Fibroblast of lung (primary cell): Measurements from ENCODE around the gene BRME1. TPM values are rescaled to one million over a fixed set of nuclear protein-coding genes. Genes with fewer than 3 reads are reported as not detected.

Source experiments
- DNase-seq, 2 donors: peaks; one replicate each; pipeline versions ENCODE4 v3.0.0 to v3.0.0-alpha.2; 2010; ENCODE audit warnings: low read depth in 2 of 2
- H2AFZ ChIP-seq: 2 replicates; pipeline ENCODE4 v1.5.1; 2012; ENCODE audit warnings: low read length, control low read depth, inconsistent platforms
- H3K27ac ChIP-seq: 2 replicates; pipeline ENCODE4 v1.5.1; 2011; ENCODE audit warnings: low read length, control low read depth; ENCODE audit not compliant: insufficient read depth
- H3K27me3 ChIP-seq: 2 replicates; pipeline ENCODE4 v1.5.1; 2011; ENCODE audit warnings: mild to moderate bottlenecking, low read length; ENCODE audit not compliant: control insufficient read depth, insufficient read depth
- H3K36me3 ChIP-seq: 2 replicates; pipeline ENCODE4 v1.5.1; 2011; ENCODE audit warnings: low read length; ENCODE audit not compliant: control insufficient read depth, insufficient read depth
- H3K4me1 ChIP-seq: 2 replicates; pipeline ENCODE4 v1.5.1; 2011; ENCODE audit warnings: low read length; ENCODE audit not compliant: control insufficient read depth, insufficient read depth; ENCODE audit errors: extremely low read depth
- H3K4me2 ChIP-seq: 2 replicates; pipeline ENCODE4 v1.5.1; 2011; ENCODE audit warnings: low read length, control low read depth; ENCODE audit not compliant: insufficient read depth; ENCODE audit errors: extremely low read depth
- H3K4me3 ChIP-seq, 4 experiments: fragments of 200-600 bp in 1 of 4; sonication (generic) in 1 of 4; replicated peaks in 1 of 4; 2 replicates each; pipeline ENCODE4 v1.5.1; 2011 to 2016; ENCODE audit warnings: low read length in 4 of 4, low read depth in 3 of 4, mild to moderate bottlenecking in 3 of 4, control low read depth in 2 of 4, inconsistent platforms in 1 of 4, mixed read lengths in 1 of 4; ENCODE audit not compliant: insufficient read depth in 1 of 4; ENCODE audit errors: control extremely low read depth in 1 of 4
- H3K79me2 ChIP-seq: 2 replicates; pipeline ENCODE4 v1.5.1; 2012; ENCODE audit warnings: mild to moderate bottlenecking, low read length, inconsistent platforms; ENCODE audit not compliant: control insufficient read depth, insufficient read depth
- H3K9ac ChIP-seq: 2 replicates; pipeline ENCODE4 v1.5.1; 2011; ENCODE audit warnings: mild to moderate bottlenecking, low read length, control low read depth; ENCODE audit not compliant: insufficient read depth
- H3K9me3 ChIP-seq: 2 replicates; pipeline ENCODE4 v1.5.1; 2012; ENCODE audit warnings: low read depth, low read length; ENCODE audit not compliant: control insufficient read depth, insufficient read depth
- H4K20me1 ChIP-seq: 2 replicates; pipeline ENCODE4 v1.5.1; 2011; ENCODE audit warnings: low read length; ENCODE audit not compliant: control insufficient read depth, insufficient read depth; ENCODE audit errors: extremely low read depth
- CTCF ChIP-seq, 2 donors: IDR thresholded peaks in 1 of 2; conservative IDR thresholded peaks in 1 of 2; 1 replicate in 1 of 2; 2 replicates in 1 of 2; pipeline ENCODE4 v1.5.1; 2011 to 2012; ENCODE audit warnings: low read length in 2 of 2, control low read depth in 1 of 2, inconsistent platforms in 1 of 2, low read depth in 1 of 2, mild to moderate bottlenecking in 1 of 2
- EZH2 ChIP-seq: IDR thresholded peaks from 2 replicates; pipeline ENCODE4 v1.5.1; 2012; ENCODE audit warnings: low read length, control low read depth, mild to moderate bottlenecking; ENCODE audit errors: missing control alignments
- polyA plus RNA-seq, 2 donors: library from polyadenylated mRNA; depleted of rRNA in 1 of 2; stranded (reverse) in 1 of 2; unstranded in 1 of 2; fragments of >200 nt; gene quantifications; 2 replicates each; pipeline ENCODE4 v1.2.1, GENCODE V29; 2011 to 2012; ENCODE audit warnings: missing spikeins in 1 of 2
- total RNA-seq: library from RNA; depleted of rRNA; stranded (reverse); fragments of >200 nt; gene quantifications from 2 replicates; pipeline ENCODE4 v1.2.1, GENCODE V29; 2014

The BRME1 gene
- total and polyA plus RNA-seq, 2 donors (not counting 1 experiment from before 2014, with no cell fraction given): 0.23 to 0.83 TPM

- H2AFZ ChIP-seq: no peak overlapping the region
- H3K4me2 ChIP-seq: no peak overlapping the region
- H3K9me3 ChIP-seq: no peaks in the 10 kb centered on the region
- no peaks in the 10 kb centered on the region for H4K20me1 ChIP-seq
- H3K27me3 ChIP-seq: no peaks in the 10 kb centered on the region
- no peaks in the 10 kb centered on the region for H3K36me3 ChIP-seq
- TF ChIP-seq CTCF (conservative IDR thresholded peaks at IDR 0.05 in 1 of 2, IDR thresholded peaks at IDR 0.05 in 1 of 2; ENCODE audit: low read depth in 1 of 2, low read length in 2 of 2) (no peak), EZH2 (no peak)
- H3K4me3 ChIP-seq: no peak overlapping the region
- no peak overlapping the region for H3K9ac ChIP-seq
- no peaks in the 10 kb centered on the region for H3K79me2 ChIP-seq
- no peaks in the 10 kb centered on the region for H3K4me1 ChIP-seq
- no peak for DNase-seq
- no peak overlapping the region for H3K27ac ChIP-seq
Observed at GRCh38 chr19:13892870-13893269, 13.0 kb downstream of the BRME1 start.

- Histone ChIP-seq H3K9ac (no peak overlapping the region), H4K20me1 (no peaks in the 10 kb centered on the region), H3K36me3 (no peaks in the 10 kb centered on the region), H3K9me3 (no peaks in the 10 kb centered on the region), H3K79me2 (no peaks in the 10 kb centered on the region), H3K27me3 (peaks cover 2% of the 10 kb centered on the region), H3K4me3 (no peak overlapping the region), H2AFZ (no peak overlapping the region), H3K4me1 (no peaks in the 10 kb centered on the region), H3K27ac (no peak overlapping the region), H3K4me2 (no peak overlapping the region)
- no peak for DNase-seq
- TF ChIP-seq EZH2: no peak
- no peak for TF ChIP-seq CTCF (conservative IDR thresholded peaks at IDR 0.05 in 1 of 2, IDR thresholded peaks at IDR 0.05 in 1 of 2; ENCODE audit: low read depth in 1 of 2, low read length in 2 of 2)
Observed at GRCh38 chr19:13890136-13890535, 15.8 kb downstream of the BRME1 start.

GRCh38 chr19:13888281-13888680, 17.6 kb downstream of the BRME1 start:
- H2AFZ ChIP-seq: no peak overlapping the region
- no peak overlapping the region for H3K9ac ChIP-seq

More at GRCh38 chr19:13888281-13888680, 17.6 kb downstream of the BRME1 start:
- TF ChIP-seq EZH2: no peak
- TF ChIP-seq CTCF (conservative IDR thresholded peaks at IDR 0.05 in 1 of 2, IDR thresholded peaks at IDR 0.05 in 1 of 2; ENCODE audit: low read depth in 1 of 2, low read length in 2 of 2): no peak
- no peak overlapping the region for H3K4me3 ChIP-seq
- H3K4me1 ChIP-seq: no peaks in the 10 kb centered on the region
- no peak for DNase-seq
- H4K20me1 ChIP-seq: no peaks in the 10 kb centered on the region
- no peak overlapping the region for H3K4me2 ChIP-seq
- H3K9me3 ChIP-seq: no peaks in the 10 kb centered on the region
- H3K79me2 ChIP-seq: no peaks in the 10 kb centered on the region
- no peak overlapping the region for H3K27ac ChIP-seq
- H3K36me3 ChIP-seq: no peaks in the 10 kb centered on the region
- H3K27me3 ChIP-seq: peaks cover 2% of the 10 kb centered on the region
